Epidermal melanocyte (primary cell): ENCODE measurements around the gene L1TD1.
"Not testable (repeated sequence)": the region's sequence is repeated elsewhere in the genome, so short reads cannot be mapped to it uniquely, and the experiment has no call there.

Experiments used
- DNase-seq: peaks from one replicate; pipeline ENCODE4 v3.0.0; 2011; ENCODE audit warnings: low spot score; ENCODE audit not compliant: insufficient read length

L1TD1 gene

DNA sequence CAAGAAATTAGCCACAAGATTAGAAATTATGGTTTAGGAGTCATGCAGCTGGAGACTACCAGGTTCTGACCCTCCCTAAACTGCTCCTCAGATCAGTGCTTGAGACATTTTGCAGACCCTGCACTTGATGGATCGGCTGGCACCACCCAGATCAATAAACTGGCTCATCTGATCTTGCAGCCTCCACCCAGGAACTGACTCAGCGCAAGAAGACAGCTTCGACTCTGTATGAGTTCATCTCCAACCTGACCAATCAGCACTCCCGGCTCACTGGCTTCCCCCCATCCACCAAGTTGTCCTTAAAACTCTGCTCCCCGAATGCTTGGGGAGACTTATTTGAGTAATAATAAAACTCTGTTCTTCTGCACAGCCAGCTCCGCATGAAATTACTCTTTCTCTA is 40.0 kb downstream of the L1TD1 start:
- no peak for DNase-seq

DNA sequence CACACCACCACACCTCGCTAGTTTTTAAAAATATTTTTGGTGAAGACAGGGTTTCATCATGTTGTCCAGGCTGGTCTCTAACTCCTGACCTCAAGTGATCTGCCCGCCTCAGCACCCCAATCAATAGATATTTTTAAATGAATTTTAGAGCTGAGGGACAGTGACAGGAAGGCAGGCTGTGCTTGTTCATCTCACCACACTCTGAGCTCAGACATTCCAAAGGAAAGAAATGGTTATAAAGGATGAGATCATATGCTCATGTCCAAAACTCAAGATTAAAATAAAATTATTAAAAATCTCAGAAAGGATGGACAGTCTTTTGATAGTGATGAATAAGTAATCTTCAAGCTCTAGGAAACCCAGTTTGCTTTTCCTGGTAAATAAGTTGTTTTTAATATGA is 40.9 kb downstream of the L1TD1 start:
- DNase-seq = no peak

DNA sequence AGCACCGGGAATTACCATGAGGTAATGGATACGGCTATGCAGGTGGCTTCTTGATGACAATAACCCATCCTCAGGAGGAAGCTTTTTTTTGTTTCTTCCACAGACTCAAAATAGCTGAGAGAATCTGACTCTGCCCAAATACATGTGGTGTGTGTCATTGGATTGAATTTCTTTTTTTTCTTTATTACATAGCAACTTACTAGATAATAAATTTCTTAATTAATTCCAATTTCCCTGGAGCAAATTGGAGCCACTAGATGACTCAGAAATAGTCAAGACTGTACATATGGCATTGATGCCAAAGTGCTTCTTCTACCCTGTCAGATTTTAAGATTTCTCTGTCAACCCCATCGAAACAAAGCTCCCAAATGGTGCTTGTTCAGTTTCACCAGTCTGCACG is 42.7 kb downstream of the L1TD1 start:
- no peak for DNase-seq

DNA sequence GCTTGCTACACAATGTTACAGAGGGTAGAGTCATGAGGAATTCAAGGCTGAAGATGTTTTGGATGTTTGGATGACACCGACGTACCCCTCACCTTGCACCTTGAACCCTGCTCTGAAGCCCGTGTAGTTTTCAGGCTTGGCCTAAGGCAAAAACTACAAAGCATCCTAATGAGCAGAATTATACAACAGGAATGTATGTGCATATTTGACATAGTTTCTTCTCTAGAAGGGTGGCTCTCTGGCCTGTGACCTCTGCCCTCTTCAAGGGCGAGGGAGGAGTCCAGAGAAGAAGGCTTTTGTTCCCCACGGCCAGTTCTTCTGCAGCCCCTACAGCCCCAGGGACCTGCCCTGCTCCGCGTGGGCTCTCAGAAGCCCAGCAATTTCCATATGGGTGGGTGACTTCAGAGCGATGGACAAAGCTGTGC is 43.3 kb downstream of the L1TD1 start:
- DNase-seq = no peak

DNA sequence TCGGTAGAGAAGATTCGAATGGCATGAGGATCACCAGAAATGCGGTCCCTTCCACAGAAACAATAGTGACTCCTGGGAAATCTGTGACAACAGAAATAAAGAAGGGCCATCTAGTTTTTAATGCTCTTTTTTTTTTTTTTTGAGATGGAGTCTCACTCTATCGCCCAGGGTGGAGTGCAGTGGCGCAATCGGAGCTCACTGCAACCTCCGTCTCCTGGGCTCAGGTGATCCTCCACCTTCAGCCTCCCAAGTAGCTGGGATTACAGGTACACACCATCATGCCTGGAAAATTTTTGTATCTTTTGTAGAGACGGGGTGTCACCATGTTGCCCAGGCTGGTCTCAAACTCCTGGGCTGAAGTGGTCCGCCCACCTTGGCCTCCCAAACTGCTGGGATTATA is 43.9 kb downstream of the L1TD1 start:
- DNase-seq = no peak

DNA sequence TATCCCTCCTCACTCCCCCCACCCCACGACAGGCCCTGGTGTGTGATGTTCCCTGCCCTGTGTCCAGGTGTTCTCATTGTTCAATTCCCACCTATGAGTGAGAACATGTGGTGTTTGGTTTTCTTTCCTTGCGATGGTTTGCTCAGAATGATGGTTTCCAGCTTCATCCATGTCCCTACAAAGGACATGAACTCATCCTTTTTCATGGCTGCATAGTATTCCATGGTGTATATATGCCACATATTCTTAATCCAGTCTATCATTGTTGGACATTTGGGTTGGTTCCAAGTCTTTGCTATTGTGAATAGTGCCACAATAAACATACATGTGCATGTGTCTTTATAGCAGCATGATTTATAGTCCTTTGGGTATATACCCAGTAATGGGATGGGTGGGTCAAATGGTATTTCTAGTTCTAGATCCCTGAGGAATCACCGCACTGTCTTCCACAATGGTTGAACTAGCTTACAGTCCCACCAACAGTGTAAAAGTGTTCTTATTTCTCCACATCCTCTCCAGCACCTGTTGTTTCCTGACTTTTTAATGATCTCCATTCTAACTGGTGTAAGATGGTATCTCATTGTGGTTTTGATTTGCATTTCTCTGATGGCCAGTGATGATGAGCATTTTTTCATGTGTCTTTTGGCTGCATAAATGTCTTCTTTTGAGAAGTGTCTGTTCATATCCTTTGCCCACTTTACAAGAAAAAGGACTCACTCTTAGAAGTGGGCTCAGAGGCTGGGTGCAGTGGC is 45.2 kb downstream of the L1TD1 start:
- not testable (repeated sequence) for DNase-seq

DNA sequence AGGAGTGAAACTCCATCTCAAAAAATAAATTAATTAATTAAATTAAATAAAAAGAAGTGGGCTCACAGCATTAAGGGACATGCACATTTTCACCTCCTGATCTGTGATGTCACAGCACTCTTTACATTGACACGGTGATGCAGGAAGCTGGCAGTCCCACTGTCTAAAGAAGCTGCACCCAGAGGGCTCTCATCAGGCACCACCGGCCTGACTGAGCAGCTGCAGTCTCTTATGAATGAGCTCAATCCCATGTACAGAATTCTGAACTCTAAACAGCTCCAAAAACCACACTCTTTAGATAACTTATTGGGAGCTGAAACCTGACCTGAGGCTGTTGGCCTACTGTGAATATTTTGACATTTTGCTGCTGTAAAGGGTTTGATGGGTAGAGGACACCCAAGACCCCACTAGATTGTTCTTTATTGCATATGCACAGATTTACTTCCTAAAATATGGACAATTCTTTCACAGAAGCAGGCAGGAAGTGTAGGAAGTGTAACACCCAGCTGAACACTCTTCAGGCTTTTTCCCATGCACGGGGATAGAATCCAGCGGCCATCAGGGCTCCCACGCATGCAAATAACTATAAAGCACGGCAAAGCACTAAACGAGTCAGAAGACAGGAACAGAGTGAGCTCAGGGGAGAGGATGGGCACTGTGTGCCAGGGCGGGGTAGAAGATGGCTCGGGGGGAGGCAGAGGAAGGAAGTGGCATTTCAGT is 46.2 kb downstream of the L1TD1 start:
- DNase-seq = no peak

DNA sequence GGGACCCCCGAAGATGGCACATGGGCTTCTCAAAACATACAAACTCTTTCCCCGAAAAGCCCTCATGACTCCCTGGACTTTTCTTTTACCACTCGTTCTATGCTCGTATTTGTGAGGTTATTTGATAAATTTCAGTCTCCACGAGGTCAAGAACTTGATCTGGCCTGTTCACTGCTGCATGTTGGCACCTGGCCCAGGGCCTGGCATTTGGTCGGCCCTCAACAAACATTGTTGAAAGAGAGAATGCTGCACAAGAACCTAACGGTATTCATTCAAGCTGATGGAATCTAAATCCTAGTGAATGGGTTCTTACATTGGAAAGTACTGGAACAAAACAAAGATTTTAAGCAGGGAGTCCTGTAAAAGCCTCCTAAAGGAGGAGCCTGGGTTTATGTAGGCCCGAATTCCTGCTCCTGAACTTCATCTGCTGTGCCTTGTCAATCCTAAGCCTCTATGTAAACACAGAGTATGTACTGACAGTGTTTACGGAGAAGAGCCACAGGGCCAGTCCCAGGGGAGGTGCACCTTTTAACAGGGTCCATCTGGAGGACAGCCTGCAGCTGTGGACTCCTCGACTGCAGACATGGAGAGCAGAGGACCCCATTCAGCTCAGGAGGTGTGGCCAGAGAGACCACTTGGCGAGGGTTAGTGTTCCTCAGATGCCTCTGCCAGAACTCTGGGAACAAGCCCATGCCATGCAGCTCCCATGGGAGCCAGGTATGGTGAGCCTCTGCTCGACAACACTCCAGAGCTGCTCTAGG is 46.9 kb downstream of the L1TD1 start:
- DNase-seq = no peak

DNA sequence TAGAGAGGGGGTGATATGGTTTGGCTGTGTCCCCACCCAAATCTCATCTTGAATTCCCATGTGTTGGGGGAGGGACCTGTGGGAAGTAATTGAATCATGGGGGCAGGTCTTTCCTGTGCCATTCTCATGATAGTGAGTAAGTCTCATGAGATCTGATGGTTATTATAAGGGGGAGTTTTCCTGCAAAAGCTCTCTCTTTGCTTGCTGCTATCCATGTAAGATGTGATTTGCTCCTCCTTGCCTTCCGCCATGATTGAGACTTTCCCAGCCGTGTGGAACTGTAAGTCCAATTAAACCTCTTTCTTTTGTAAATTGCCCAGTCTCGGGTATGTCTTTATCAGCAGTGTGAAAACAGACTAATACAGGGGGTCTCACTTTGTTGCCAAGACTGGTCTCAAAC is 49.7 kb downstream of the L1TD1 start:
- DNase-seq = not testable (repeated sequence)

DNA sequence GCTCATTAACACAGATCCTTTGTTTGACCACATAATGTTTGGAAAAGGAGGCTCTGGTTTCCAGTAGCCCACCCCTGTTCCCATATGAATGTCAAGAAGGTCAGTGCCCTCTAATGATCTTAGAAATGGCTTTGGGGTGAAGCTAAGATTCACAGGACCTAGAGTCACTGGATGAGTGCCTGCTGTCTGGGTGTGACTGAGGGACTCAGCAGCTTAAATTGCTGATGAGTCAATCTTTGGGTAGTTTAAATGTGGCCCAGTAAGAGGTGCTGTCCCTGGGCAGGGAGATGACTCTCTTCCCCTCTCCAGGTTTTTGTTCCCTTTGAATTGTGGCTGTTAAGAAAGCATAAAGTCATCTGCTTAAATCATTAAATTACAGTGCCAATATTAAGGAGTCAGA is 50.6 kb downstream of the L1TD1 start:
- DNase-seq = no peak

DNA sequence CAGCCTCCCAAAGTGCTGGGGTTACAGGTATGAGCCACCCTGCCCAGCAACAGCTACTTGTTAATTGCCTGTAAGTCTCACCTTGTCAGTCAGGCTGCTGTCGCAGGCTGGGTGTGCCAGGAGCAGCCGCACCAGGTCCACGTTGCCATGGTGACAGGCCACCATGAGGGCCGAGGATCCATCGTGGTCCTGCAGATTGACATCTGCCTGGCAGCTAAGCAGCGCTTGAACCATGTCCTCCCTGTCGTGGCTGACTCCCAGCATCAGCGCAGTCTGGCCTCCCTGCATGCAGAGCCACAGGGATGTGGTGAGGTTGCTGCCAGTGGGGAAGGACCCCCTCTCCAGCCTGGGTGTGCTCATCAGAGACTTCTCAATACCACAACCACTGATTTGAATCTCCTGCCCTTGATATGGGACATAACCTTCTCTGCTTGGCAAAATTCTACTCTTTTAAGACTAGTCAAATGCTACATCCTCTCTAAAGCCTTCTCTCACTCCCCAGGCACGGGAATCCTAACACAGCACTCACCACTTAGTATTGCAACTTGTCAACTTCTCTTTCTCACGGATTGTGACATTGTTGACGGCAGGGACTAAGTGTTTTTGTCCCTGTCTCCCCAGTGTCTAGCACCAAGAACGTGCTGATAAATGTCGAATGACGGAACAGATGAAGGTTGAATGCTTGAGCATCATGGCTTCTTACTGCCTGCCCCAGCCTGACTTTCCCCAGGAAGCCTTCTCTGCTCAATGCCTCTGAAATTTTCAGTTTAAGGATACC is 52.9 kb downstream of the L1TD1 start:
- DNase-seq = no peak

DNA sequence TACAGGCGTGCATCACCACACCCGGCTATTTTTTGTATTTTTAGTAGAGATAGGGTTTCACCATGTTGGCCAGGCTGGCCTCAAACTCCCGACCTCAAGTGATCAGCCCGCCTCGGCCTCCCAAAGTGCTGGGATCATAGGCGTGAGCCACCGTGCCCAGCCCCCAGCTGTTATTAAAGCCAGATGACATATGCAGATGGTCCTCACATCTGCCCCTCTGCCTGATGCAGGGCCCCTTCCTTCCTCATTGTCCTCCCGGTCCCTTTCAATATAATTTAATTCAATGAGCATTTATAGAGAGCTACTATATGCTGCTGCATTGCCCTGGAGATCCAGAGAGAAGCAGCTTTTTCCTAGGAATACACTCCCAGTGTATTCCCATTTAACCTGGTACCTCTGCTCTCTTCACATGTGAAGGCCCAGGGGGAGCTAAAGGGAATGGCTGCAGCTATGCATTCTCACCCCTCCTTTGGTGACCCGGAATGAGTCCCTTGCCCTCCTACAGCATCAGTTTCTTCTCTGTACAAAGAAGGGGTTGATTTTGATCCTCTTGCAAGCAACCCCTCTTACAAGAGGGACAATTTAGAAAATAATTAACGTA is 55.6 kb downstream of the L1TD1 start:
- DNase-seq = no peak

DNA sequence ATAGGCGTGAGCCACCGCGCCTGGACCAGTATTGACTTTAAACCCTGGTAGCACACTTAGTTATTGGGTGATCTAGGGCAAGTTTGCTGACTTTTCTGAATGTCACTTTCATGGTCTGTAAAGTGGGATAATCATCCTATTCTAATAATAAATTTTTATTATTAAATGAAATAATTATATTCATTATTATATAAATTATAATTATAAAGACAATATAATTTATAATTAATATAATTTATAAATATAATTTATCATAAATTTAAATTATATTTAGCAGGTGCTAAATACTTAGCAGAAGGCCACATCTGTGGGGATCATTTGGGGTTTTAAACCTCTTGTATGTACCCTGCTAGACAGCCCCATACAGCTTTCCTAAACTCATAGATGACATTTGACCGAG is 64.9 kb downstream of the L1TD1 start:
- no peak for DNase-seq

DNA sequence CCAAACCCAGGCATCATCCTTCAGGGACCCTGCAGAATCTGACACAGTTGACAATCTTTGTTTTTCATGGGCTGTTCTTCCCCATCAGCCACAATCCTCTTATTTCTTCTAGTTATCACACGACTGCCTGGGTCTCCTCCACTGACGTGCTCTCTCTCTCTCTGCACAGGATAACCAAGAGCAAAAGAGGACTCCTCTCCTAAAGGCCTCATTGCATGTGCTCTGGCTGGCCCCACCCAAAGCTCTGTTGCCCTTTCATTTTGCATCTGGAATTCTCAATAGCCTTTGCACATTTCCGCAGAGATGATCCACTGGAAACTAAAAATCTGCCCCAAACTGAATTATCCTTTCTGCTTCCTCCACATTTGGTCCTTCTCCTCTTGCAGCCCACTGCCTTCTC is 66.0 kb downstream of the L1TD1 start:
- DNase-seq = no peak
